NCI-H2171 (cell line): Measurements from ENCODE around the gene CIITA.

Source experiments
- DNase-seq: peaks from one replicate; lab custom pipeline; 2025; lab: John Stamatoyannopoulos, UW

CIITA gene

GRCh38 chr16:10982465-10983150 is 105.6 kb downstream of the CIITA start:
- no peak for DNase-seq

GRCh38 chr16:10983159-10983558 is 106.2 kb downstream of the CIITA start:
- DNase-seq = no peak

GRCh38 chr16:10984509-10984908 is 107.5 kb downstream of the CIITA start:
- DNase-seq = no peak
